HepG2 (cell line): ENCODE data around the gene ACD. TPM values are rescaled to one million over a fixed set of nuclear protein-coding genes. Genes with fewer than 3 reads are reported as not detected.

Source experiments
- CREBL2 ChIP-seq: sonication (generic); formaldehyde crosslinking; IDR thresholded peaks from 2 replicates; pipeline ENCODE4 v1.8.1; 2023; ENCODE audit warnings: missing genetic modification reagents, mild to moderate bottlenecking, borderline replicate concordance
- E2F2 ChIP-seq: sonication (generic); formaldehyde crosslinking; IDR thresholded peaks from 2 replicates; pipeline ENCODE4 v1.4.0; 2020; ENCODE audit warnings: missing genetic modification reagents, borderline replicate concordance
- GATAD1 ChIP-seq: IDR thresholded peaks from 2 replicates; pipeline ENCODE4 v1.6.1; 2016; ENCODE audit warnings: missing genetic modification reagents, missing compliant biosample characterization
- HOXD1 ChIP-seq: sonication (generic); formaldehyde crosslinking; IDR thresholded peaks from 2 replicates; pipeline ENCODE4 v1.5.0; 2020; ENCODE audit warnings: missing genetic modification reagents
- JUNB ChIP-seq: sonication (generic); formaldehyde crosslinking; IDR thresholded peaks from 2 replicates; pipeline ENCODE4 v1.8.0; 2022; ENCODE audit warnings: missing genetic modification reagents, mild to moderate bottlenecking, borderline replicate concordance
- NFE2 ChIP-seq: sonication (generic); formaldehyde crosslinking; IDR thresholded peaks from 2 replicates; pipeline ENCODE4 v1.4.0; 2020; ENCODE audit warnings: missing genetic modification reagents
- NR2F6 ChIP-seq, 2 experiments: IDR thresholded peaks; 2 replicates each; pipeline ENCODE4 v1.6.1; 2016; ENCODE audit warnings: antibody characterized with exemption in 1 of 2, mild to moderate bottlenecking in 1 of 2
- RCOR2 ChIP-seq: IDR thresholded peaks from 2 replicates; pipeline ENCODE4 v1.6.1; 2016; ENCODE audit warnings: missing biosample characterization, missing genetic modification reagents
- RERE ChIP-seq: IDR thresholded peaks from 2 replicates; pipeline ENCODE4 v1.6.1; 2016; ENCODE audit warnings: low read depth, missing genetic modification reagents, missing compliant biosample characterization
- SMAD9 ChIP-seq: sonication (generic); formaldehyde crosslinking; IDR thresholded peaks from 2 replicates; pipeline ENCODE4 v1.5.1; 2020; ENCODE audit warnings: mild to moderate bottlenecking, missing genetic modification reagents
- SP2 ChIP-seq: sonication (generic); formaldehyde crosslinking; IDR thresholded peaks from 2 replicates; pipeline ENCODE4 v1.5.1; 2020; ENCODE audit warnings: mild to moderate bottlenecking, missing genetic modification reagents
- TRIM22 ChIP-seq: fragments of 450-650 bp; IDR thresholded peaks from 2 replicates; pipeline ENCODE4 v1.6.1; 2017
- ZNF121 ChIP-seq: sonication (generic); formaldehyde crosslinking; IDR thresholded peaks from 2 replicates; pipeline ENCODE4 v1.5.0; 2020; ENCODE audit warnings: mild to moderate bottlenecking, missing genetic modification reagents
- ZNF513 ChIP-seq: sonication (generic); formaldehyde crosslinking; conservative IDR thresholded peaks from 2 replicates; pipeline ENCODE4 v1.5.0; 2020; ENCODE audit warnings: missing genetic modification reagents
- ZNF567 ChIP-seq: sonication (generic); formaldehyde crosslinking; IDR thresholded peaks from 2 replicates; pipeline ENCODE4 v1.8.1; 2023; ENCODE audit warnings: mild to moderate bottlenecking, missing genetic modification reagents, borderline replicate concordance
- ZNF770 ChIP-seq: sonication (generic); formaldehyde crosslinking; IDR thresholded peaks from 2 replicates; pipeline ENCODE4 v1.5.0; 2020; ENCODE audit warnings: mild to moderate bottlenecking, missing genetic modification reagents
- ZNF792 ChIP-seq: IDR thresholded peaks from 2 replicates; pipeline ENCODE4 v1.6.1; 2016
- polyA plus RNA-seq, 8 experiments: library from polyadenylated mRNA; depleted of rRNA in 3 of 8; stranded (reverse) in 7 of 8; unstranded in 1 of 8; fragments of >200 nt; fragmentation: Illumina TruSeq in 4 of 8; extraction: Trizol in 4 of 8; gene quantifications; 2 replicates each; pipeline versions ENCODE4 v1.2.1 to v1.2.3, GENCODE V29; 2011 to 2016; ENCODE audit warnings: low read depth in 4 of 8, missing spikeins in 1 of 8, mixed read lengths in 1 of 8; ENCODE audit not compliant: insufficient read depth in 1 of 8
- total RNA-seq, 5 experiments: library from RNA; depleted of rRNA; stranded (reverse); fragments of >200 nt; fragmentation: Illumina TruSeq; extraction: Trizol; gene quantifications; 2 replicates each; pipeline ENCODE4 v1.2.3, GENCODE V29; 2016; ENCODE audit warnings: low read depth in 1 of 5

ACD gene
- total and polyA plus RNA-seq, 2 of the 13 experiments (the other 11 are each of a cell fraction or from before 2014, with no cell fraction given), result 32.6 to 38.3 TPM

- TF ChIP-seq CREBL2 (CRISPR knock-in tag), result no peak
- TF ChIP-seq ZNF513, result no peak
- no peak for TF ChIP-seq TRIM22
- peak; percentile 47 for TF ChIP-seq HOXD1 (CRISPR knock-in tag)
- no peak; the same call in 1 of the 2 replicates for TF ChIP-seq RCOR2 (CRISPR knock-in tag)
- TF ChIP-seq ZNF792 (CRISPR knock-in tag), result peak; percentile 71
- no peak for TF ChIP-seq RERE (CRISPR knock-in tag)
- peak; percentile 89 for TF ChIP-seq ZNF567 (CRISPR knock-in tag)
- no peak for TF ChIP-seq NFE2 (CRISPR knock-in tag)
- TF ChIP-seq E2F2 (CRISPR knock-in tag), result peak; percentile 13; the same call in 1 of the 2 replicates
- no peak for TF ChIP-seq NR2F6 (IDR thresholded peaks at IDR 0.05)
- no peak for TF ChIP-seq NR2F6 (CRISPR knock-in tag; IDR thresholded peaks at IDR 0.05)
- peak; percentile 96 for TF ChIP-seq ZNF770 (CRISPR knock-in tag)
- TF ChIP-seq SMAD9 (CRISPR knock-in tag), result peak; percentile 70
- TF ChIP-seq JUNB, result no peak
- no peak; the same call in 1 of the 2 replicates for TF ChIP-seq ZNF121 (CRISPR knock-in tag)
- TF ChIP-seq GATAD1 (CRISPR knock-in tag), result peak; percentile 72
- peak; percentile 56 for TF ChIP-seq SP2 (CRISPR knock-in tag)
These were observed at the start of gene ACD (continued) for GRCh38 chr16:67659675-67660563.
